GM10847 (cell line): ENCODE results near the gene TGFBR2.

Source experiments
- POLR2A ChIP-seq: IDR thresholded peaks from 2 replicates; pipeline ENCODE4 v1.6.1; 2011; ENCODE audit not compliant: insufficient read length; ENCODE audit errors: extremely low read depth

The TGFBR2 gene

DNA sequence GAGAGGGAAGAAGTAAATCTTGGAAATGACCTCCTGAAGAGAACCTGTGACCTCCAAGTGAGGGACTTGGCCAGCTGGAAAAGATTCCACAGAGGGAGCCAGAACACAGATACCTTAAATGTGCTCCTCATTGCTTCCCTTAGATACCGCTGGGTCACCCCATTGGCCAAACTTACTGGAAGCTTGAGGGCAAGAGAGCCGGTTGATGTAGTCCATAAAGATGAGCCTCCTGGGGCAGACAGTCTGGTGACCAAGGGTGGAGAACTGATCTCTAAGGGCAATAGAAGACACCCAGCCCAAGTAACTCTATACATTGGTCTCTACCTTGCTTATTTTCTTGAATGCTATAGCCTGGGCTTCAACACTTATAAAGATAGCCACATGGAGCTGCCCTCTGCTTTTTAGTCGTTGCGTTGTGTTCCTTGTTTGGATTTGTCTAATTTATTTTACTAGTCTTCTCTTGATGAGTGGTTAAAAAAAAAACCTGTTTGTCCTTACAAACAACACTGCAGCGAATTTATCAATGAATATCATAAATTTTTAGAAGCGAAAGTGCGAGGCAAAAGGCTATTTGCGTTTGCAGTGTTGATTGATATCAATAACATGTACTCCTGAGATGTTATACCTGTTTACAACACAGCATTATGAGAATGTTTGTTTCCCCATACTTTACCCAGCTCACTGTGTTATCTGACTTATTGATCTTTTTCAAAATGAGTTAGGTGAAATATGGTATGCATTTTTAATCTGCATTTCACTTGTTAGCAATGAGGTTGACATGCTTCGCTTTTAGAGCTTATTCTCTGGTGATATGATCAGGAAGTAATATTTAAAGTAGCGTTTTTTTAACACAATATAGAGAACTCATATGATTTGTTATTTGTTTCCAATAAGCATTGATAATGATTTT lies 31.2 kb downstream of the TGFBR2 start:
- TF ChIP-seq POLR2A: no peak

DNA sequence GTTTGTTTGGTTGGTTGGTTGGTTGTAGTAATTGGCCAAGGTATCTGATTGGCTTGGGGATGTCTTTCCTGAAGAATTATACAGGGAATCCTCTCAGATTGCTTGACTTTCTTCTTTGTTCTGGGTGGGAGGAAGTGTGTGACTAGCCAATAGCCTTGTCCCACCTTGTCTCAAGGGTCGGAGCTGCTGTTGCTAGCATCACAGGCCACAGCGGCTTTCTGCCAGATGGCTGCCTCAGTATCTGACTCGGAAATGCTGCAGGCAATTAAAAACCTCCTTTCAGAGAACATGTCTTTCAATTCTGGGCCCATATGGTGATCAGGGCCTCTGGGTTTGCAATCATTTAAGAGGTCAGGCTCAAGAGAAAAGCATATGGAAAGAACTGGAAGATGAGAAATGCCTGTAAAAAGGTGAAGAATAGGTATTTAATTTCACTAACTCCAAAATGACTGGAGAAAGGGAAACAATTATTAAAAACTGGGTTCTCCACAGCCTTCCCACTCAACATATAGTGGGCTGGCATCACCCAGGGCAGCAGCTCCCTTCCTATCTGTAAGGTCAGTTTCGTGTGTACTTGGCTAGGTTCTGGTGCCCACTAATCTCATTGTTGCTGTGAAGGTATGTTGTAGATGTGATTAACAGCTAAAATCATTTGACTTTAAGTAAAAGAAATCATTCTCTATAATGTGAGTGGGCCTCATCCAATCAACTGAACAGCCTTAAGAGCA lies 32.4 kb downstream of the TGFBR2 start:
- TF ChIP-seq POLR2A: no peak

DNA sequence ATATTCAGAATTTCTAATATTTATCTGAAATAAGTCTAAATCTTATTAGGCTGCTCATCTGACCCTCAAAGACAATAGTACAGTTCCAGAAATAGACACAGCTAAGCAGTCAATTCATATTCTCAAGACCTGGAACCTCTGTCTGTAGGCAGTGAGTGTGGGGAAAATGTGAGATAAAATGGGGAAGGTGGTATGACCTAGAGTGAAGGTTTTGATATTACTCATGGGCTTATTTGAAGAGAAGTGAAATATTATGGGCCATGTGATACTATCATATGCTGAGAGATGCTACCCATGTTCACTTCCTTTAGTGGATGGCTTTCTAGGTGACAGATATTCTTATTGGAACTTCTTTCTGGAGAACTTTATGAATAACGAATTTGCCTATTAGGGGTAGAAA lies 33.5 kb downstream of the TGFBR2 start:
- TF ChIP-seq POLR2A: no peak

DNA sequence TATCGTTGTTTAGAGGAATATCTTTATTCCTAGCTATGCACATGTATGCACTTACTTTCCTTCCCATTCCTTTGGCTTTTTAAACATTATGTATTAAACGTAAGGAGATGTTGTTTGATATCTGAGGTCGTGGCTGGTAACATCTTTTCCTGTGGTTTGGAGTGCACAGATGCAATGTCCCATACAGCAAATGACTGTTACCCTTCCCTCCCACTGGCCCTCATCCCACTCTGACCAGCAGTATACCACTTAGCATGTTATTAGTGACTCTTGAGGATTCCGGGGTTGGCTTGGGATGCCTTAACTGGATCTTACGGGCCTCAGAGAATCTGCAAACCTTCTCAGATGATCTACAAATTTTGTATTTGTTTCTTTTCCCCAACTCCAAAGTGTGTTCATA lies 34.5 kb downstream of the TGFBR2 start:
- TF ChIP-seq POLR2A: no peak

DNA sequence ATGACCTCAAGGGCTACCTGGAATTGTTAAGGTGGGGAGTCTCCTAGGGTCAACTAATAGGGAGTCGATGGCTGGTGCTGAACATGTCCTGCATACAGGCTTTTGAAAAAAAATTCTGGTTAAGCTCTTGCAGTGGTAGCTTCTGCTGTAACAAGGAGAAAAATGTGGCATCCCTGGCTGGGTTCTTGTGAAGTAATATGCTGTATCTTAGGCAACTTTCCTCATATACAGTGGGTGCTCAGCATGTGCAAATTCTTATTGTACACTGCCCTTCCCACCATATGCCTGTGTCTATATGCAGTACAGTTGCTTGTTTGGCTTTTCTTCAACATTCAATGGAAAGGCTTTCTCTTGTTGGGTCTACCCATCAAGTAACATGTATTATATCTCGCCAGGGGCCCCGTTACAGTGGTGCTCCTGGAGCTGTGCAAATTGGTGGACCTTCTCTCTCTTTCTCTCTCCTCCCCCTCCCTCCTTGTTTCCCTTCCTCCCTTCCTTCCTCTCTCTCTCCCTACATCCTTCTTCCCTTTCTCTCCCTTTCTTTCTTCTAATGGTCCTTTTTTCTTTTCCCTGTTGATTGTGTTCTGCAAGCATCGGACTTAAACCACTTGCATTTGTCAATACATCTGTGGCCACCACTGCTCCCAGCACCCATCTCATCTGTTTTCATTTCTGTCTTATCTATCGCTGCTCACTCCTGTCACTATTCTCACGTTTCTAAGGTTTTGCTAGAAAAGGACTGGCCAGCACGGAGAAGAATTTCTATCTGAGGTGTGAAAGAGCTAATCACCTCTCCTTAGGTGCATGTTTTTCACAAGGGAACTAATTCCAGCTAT lies 35.2 kb downstream of the TGFBR2 start:
- TF ChIP-seq POLR2A: no peak

DNA sequence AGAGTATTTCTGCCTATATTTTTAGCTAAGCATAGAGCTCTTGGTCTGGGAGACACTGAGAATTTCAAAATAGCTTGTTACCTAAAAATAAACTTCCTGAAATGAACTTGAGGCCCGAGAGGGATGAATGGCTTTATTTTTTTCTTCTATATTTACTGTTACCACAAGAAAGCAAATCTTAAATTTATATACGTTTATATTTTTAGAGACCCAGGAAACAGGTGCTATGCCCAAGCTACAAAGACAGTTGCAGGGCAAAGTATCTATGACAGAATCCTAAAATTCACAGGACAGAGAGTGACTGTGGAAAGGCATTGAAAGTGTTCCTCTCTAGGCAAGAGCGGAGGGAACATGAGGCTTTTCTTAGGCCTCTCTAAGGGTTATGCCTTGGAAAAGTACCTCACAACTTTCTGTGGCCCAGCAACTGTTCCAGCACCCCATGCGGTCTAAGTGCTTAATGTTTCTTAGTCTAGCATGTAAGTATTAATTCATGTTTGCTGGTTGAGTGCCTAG lies 36.5 kb downstream of the TGFBR2 start:
- no peak for TF ChIP-seq POLR2A

DNA sequence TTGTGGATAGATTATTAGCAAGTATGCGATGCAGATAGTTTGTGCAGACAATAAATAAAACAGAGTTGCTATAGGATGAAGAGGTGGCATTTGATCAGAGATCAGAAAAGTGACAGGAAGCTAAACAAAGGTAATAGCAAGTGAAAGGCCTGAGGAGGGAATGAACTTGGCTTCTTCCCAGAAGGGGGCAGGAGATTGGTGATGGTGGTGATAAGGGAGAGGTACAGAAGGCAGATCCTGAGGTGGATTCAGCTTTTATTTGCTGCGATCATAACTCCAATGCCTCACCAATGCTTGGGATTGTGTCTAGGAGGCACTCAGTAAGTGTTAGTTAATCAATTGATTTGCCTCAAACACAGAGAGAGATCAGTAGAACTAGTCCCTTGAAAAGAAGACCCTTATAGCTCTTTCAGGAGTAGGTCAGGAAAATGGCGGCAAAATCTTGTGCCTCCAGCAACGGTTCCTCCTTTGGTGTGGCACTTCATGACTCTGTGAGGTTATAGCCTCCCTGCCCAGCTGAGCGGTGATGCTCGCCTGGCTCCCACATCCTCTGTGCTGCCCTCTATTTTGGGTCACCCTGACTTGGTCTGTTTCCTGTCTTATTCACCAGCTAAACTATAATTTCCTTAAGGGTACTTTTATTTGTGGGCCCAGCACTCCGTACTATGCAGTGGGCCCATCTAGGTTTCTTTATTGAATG lies 37.5 kb downstream of the TGFBR2 start:
- TF ChIP-seq POLR2A: no peak

DNA sequence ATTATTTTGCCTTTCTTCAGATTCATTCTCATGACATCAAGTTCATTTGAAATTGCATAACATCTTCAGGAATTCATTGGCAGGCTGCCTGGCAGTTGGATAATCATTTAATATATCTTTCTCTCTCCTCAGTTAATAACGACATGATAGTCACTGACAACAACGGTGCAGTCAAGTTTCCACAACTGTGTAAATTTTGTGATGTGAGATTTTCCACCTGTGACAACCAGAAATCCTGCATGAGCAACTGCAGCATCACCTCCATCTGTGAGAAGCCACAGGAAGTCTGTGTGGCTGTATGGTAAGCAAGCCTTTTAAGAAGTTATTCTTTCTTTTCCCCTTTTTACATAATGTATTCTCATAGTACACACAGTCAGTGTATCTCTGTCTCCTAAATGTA lies 38.2 kb downstream of the TGFBR2 start:
- TF ChIP-seq POLR2A: no peak

DNA sequence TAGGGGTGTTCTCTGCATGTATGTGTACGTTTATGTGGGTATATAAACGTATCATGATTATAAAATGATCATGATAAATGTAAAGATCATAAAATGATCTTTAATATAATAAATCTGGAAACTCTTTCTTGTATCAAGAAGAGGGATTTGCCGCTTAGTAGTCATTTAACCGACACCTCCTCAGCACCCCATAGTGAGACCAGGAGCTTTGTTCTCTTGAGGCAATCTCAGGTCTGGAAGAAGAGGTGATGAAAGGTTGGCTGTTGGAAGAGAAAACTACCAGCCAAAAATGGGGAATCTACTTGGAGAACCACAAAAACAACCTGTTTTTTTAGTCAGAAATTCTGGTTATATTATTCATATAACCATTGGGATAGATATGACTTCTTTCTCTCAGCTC lies 38.7 kb downstream of the TGFBR2 start:
- no peak for TF ChIP-seq POLR2A

DNA sequence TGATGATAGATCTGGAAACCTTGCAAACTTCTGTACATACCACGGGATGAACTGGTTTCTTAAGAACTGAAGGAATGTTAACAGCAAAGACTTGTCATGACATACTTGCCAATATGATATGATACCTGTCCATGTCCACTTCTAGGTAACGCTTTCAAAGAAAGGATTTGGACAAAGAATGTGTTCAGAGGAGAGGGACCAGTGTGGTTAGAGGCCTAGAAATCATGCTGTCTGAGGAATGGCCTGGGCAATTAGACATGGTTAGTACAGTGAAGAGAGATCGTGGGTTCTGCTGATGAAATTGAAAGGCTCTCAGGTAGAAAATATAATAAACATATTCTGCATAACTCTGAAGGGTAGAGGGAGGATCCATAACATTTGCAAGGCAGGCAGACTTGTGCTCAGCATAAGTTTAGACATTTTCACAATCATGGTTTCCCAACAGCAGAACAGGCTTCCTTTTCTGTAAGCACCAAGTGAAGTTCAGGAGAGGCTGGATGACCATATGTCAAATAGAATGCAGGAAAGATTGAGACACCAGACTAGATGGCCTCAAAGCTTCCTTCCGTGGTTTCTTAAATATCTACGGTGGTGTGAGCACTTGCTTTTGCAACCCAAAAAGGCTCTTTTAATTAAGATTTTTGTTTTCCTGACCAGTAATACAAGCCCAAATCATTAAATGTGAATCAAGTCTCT lies 39.9 kb downstream of the TGFBR2 start:
- no peak for TF ChIP-seq POLR2A

DNA sequence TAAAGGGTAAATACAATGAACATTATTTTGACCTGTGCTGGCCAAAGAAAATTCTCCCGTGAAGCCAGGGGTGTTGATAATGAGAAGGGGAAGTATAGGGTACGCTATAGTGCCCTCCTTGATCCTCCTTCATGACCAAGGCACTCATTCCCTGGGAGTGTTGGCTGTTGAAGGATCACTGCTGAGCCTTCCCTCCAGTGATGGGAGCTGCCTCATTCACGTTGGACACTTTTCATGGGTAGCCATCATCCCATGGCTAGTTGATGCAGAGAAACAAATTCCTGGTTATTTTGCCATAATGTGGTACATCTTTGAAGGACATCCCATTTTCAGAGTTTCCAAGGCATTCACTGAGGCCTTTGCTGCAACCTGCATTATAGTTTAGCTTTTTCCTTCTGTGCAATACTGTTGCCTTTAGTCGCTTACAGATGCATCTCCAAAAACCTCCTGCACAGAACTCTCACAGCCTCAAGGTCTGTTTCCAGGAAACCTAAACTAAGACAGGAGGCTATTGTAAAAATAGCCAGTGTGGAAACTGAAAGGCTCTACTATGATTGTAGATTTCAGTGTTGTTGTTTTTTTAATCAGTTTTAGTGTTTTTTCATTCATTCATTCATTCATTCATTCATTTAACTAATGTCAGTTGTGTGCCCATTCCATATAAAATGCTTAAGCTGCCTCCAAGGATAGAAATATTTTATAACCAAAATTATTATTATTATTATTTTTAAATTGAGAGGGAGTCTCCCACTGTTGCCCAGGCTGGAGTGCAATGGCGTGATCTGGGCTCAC lies 40.8 kb downstream of the TGFBR2 start:
- no peak for TF ChIP-seq POLR2A

DNA sequence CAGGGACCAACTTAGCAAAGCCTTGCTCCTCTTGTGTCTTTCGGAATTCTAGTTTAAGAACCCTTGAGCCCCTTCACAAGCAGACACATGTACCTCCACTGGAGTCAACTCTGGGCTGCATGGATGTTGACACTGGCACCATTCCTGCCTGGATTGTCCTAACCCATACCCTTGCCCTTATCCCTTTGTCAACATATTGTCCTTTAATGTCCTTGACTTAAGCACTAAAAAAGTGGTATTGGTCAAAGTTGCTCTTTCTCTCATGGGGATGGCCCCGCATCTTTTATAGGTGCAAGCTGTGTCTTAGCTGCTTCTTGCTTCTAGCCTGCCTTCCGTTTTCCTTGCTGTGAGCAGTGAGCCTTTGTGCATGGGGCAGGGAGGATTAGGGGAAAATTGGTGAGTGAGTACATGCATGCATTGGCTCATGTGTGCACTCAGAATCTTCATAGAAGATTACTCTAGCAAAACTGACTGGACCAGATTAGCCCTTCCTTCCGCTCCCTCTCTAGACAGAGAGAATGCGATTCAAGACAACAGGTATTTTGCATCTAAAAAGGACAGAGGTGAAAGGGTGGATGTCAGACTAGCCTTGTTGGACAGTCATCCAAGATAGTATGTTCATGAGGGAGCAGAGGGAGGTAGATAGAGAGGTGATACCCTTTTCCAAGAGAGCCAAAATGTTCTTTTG lies 42.4 kb downstream of the TGFBR2 start:
- no peak for TF ChIP-seq POLR2A

DNA sequence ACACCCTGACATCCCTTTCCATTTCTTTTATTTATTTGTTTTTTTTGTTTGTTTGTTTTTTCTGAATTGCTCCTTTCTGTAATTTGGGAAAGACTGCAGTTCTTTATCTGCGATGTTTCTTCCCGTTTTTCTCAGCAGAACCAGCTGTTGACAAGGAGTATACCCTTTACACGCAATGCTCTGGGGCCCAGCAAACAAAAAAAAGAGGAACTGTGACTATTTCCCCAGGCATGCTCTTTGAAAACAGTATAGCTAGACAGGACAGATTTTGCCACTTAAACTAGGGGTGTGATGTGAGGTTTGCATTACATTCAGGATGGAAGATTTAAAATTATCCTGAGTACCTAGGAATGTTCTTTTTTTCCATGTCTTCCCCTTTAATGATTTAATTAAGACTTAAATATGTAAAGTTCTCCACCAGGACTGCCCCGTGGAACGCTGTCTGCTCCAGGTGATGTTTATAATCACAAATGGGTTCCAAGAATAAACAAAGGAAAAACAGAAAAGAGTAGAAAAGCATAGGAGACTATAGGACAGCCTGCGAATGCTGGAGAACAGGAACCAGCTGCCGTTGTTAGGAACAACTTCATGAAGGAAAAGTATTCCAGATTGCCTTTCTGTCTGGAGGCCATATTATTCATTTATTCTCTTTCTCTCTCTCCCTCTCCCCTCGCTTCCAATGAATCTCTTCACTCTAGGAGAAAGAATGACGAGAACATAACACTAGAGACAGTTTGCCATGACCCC lies 43.3 kb downstream of the TGFBR2 start:
- no peak for TF ChIP-seq POLR2A
